Subcutaneous abdominal adipose tissue (tissue), 5 donors: Measurements from ENCODE around the gene CPZ.
"Not testable (repeated sequence)": the region's sequence is repeated elsewhere in the genome, so short reads cannot be mapped to it uniquely, and the experiment has no call there.

Experiments used
- H3K27ac ChIP-seq: one replicate; pipeline ENCODE4 v1.7.0; 2013; ENCODE audit warnings: low read depth, mild to moderate bottlenecking, inconsistent platforms, low read length, moderate library complexity
- H3K27me3 ChIP-seq, 5 donors: one replicate each; pipeline ENCODE4 v1.7.0; 2013; ENCODE audit warnings: low read length in 5 of 5, inconsistent platforms in 1 of 5; ENCODE audit not compliant: control insufficient read depth in 5 of 5, insufficient read depth in 4 of 5
- H3K36me3 ChIP-seq, 5 donors: one replicate each; pipeline ENCODE4 v1.7.0; 2013; ENCODE audit warnings: low read length in 5 of 5; ENCODE audit not compliant: control insufficient read depth in 5 of 5, insufficient read depth in 5 of 5
- H3K4me1 ChIP-seq, 5 donors: one replicate each; pipeline ENCODE4 v1.7.0; 2013; ENCODE audit warnings: low read length in 5 of 5, mild to moderate bottlenecking in 3 of 5, moderate library complexity in 1 of 5; ENCODE audit not compliant: control insufficient read depth in 5 of 5, insufficient read depth in 5 of 5
- H3K4me3 ChIP-seq, 5 donors: one replicate each; pipeline ENCODE4 v1.7.0; 2013; ENCODE audit warnings: low read length in 5 of 5, low read depth in 1 of 5
- H3K9ac ChIP-seq, 5 donors: one replicate each; pipeline ENCODE4 v1.7.0; 2013; ENCODE audit warnings: low read length in 5 of 5, mild to moderate bottlenecking in 4 of 5, moderate library complexity in 3 of 5
- H3K9me3 ChIP-seq, 5 donors: one replicate each; pipeline ENCODE4 v1.7.0; 2013; ENCODE audit warnings: low read length in 5 of 5; ENCODE audit not compliant: control insufficient read depth in 5 of 5
- donor health status: healthy.
- donor health status: healthy.
- donor health status: healthy.
- donor health status: healthy.
- donor health status: healthy.

CPZ gene

DNA sequence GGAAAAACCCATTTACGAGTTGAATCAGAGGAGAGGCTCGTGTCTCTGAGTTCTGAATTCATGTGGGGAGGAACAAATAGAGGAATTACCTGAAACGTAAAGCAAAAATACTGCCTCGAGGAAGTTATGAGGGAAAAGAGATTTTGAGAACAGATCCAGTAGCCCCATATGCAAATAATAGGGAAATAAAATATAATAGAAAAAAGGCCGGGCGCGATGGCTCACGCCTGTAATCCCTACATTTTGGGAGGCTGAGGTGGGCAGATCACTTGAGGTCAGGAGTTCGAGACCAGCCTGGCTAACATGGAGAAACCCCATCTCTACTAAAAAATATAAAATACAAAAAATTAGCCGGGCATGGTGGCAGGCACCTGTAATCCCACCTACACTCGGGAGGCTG is 42.2 kb downstream of the CPZ start:
- not testable (repeated sequence) for H3K4me3 ChIP-seq, H3K9ac ChIP-seq, H3K27ac ChIP-seq, H3K36me3 ChIP-seq, H3K27me3 ChIP-seq, H3K4me1 ChIP-seq, H3K9me3 ChIP-seq

DNA sequence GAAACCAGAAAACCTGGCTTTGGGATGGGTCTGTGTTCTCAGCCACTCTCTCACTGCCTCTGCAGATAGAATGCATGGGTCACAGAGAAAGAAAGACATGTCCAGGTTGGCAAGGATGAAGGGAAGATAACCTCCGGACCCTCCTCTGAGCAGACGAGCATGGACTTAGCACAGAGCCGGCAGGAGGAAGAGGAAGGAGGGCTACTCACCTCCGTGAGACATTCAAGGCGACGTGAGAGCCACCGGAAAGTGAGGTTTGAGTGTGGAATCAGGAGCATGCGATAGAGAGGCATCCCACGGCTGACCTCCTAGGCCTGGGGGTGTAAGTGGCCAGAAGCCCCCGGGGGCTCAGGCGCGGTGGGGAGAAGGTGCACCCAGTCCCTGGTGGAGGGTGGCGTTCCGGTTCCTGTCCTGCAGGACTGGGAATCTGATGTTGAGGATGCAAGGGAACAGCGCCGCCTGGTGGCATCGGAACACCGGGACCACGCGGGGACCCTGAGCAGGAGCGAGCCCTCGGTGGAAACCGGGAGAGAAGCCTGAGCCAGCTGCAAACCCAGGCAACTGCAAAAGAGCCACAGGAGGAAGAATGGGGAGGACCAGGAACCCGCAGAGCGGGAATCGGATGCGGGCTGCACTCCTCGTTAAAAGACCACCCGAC is 43.5 kb downstream of the CPZ start:
- H3K27ac ChIP-seq, H3K9ac ChIP-seq, H3K36me3 ChIP-seq, H3K4me3 ChIP-seq, H3K9me3 ChIP-seq, H3K4me1 ChIP-seq: not testable (repeated sequence)
- peaks cover 0 to 11% (median 5%) of the 10 kb centered on the region in 5 donors for H3K27me3 ChIP-seq

DNA sequence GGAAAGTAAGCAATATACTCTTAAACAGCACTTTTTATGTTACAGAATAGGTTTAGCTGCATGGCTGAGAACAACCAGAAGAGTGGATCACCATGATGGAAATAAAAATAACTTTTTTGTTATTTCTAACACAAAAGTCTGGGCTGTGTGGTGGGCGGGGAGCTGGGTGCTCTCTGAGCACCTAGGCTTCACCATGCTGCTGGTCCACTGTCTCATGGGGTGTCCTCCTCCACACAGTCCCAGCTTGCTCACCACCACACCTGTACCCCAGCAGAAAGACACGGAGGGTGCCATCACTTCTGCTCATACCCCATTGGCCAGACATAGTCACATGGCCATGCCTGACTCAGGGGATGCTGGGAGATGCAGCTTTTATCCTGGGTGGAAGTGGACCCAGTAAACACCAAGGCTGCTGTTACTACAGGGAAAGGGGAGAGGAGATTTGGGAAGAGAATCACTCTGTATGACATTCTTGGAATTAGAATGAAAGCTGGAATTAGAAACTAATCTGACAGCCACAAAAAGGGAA is 45.0 kb downstream of the CPZ start:
- Histone ChIP-seq H3K27me3 (peaks cover 0 to 11% (median 7%) of the 10 kb centered on the region in 5 donors), H3K9ac (no peak overlapping the region), H3K4me3 (no peak overlapping the region), H3K4me1 (no peaks in the 10 kb centered on the region), H3K9me3 (no peaks in the 10 kb centered on the region), H3K36me3 (no peaks in the 10 kb centered on the region), H3K27ac (no peak overlapping the region)

DNA sequence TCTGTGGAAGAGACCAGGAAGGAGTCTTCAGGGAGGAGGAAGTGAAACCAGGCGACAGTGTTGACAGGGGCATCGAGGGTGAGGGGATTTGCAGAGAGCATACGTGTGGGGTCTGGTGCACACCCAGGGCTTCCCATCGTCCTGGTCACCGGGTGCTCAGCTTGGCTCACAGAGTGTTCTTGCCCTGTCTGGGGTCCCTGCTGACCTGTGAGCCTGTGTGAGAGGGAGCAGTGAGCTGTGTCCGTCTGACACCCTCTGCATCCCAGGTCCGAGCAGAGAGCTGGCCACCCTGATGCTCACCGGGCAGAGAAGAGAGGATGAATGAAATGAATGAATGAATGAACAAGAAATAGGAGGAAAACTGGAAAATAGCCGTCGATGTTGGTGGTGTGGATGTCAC is 46.5 kb downstream of the CPZ start:
- H3K27me3 ChIP-seq = peaks cover 3 to 11% (median 9%) of the 10 kb centered on the region in 5 donors
- no peaks in the 10 kb centered on the region for H3K36me3 ChIP-seq
- H3K9ac ChIP-seq = no peak overlapping the region
- H3K4me3 ChIP-seq = no peak overlapping the region
- H3K9me3 ChIP-seq = no peaks in the 10 kb centered on the region
- H3K4me1 ChIP-seq = no peaks in the 10 kb centered on the region
- H3K27ac ChIP-seq = no peak overlapping the region

DNA sequence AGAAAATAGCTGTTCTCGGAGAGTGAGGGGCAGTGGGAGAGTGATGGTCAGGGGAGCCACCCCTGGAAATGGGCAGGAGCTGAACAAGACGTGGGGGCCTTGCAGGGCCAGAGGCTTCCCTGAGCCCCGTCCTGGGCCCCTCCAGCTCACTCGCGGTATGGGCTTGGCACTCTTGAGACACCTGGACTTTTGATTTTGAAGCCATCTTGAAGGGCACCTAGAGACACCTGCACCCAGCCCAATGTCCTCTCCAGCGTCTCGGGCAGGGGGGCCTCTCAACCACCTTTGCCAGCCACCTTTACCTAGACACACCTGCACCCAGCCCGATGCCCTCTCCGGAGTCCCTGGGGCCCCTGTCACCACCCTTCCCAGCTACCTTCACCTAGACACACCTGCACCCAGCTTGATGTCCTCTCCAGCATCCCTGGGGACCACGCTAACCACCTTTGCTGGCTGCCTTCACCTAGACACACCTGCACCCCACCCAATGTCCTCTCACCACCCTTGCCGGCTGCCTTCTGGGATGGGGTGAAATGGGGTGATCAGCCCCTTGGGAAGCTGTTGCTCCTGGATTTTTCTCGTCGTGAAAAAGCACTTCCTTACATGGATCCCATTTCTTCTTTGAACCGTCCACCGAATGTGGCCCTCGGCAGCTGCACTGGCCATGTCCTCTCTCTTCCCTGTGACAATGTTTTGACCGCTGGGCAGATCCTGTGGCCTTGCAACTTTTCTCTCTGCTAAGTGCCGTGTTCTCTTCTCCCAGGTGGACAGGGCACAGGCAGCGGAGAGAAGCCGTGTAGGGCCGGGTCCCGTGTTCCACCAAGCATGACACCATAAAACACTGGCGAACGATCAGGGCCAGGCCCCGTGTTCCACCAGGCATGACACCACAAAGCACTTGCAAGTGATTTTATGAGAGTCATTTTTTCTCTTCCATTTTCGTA is 47.5 kb downstream of the CPZ start:
- Histone ChIP-seq H3K9ac (no peak overlapping the region), H3K27me3 (peaks cover 3 to 11% (median 9%) of the 10 kb centered on the region in 5 donors), H3K4me3 (no peak overlapping the region), H3K36me3 (no peaks in the 10 kb centered on the region), H3K9me3 (no peaks in the 10 kb centered on the region), H3K27ac (no peak overlapping the region), H3K4me1 (no peaks in the 10 kb centered on the region)

DNA sequence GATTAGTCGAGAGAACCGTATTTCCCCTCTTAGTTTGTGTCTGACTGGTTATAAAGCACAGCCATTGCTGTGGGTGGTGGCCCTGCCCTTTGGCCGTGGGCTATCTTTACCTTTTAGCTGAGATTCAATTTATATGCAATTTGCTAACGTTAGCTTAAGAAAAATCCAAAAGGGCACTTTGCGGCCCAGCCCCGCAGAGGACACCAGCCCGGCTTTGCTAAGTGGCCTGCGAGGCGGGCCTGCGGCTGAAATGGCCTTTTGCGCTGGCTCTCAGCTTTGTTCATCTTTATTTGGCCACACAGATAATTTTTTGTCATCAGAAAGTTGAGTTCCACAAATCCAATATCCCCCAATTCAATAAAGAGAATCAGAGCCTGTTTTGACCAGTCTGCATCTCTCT is 48.3 kb downstream of the CPZ start:
- Histone ChIP-seq H3K4me1 (no peaks in the 10 kb centered on the region), H3K9ac (no peak overlapping the region), H3K4me3 (no peak overlapping the region), H3K27ac (no peak overlapping the region), H3K9me3 (no peaks in the 10 kb centered on the region), H3K27me3 (peaks cover 3 to 12% (median 9%) of the 10 kb centered on the region in 5 donors), H3K36me3 (no peaks in the 10 kb centered on the region)

DNA sequence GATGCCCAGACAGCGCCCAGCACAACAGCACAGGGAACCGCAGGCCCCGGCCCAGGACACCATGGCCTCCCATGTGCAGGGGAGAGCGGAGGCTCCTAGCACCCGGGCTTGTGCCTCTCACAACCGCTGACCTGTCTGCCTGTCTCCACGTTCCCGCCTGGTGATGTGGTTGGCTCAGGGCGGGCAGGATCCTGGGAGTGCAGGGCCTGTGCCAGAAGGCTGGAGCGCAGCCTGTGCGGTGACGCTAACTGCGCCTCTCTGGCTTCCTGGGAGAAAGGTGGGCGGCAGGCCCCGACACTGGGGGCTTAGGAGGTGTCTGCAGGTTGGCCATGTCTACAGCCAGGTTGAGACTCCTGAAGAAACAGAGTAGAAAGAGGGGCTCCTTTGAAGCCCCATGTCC is 48.7 kb downstream of the CPZ start:
- no peak overlapping the region for H3K9ac ChIP-seq
- no peaks in the 10 kb centered on the region for H3K4me1 ChIP-seq
- no peaks in the 10 kb centered on the region for H3K9me3 ChIP-seq
- H3K27me3 ChIP-seq = peaks cover 3 to 17% (median 9%) of the 10 kb centered on the region in 5 donors
- no peaks in the 10 kb centered on the region for H3K36me3 ChIP-seq
- H3K4me3 ChIP-seq = no peak overlapping the region
- no peak overlapping the region for H3K27ac ChIP-seq

DNA sequence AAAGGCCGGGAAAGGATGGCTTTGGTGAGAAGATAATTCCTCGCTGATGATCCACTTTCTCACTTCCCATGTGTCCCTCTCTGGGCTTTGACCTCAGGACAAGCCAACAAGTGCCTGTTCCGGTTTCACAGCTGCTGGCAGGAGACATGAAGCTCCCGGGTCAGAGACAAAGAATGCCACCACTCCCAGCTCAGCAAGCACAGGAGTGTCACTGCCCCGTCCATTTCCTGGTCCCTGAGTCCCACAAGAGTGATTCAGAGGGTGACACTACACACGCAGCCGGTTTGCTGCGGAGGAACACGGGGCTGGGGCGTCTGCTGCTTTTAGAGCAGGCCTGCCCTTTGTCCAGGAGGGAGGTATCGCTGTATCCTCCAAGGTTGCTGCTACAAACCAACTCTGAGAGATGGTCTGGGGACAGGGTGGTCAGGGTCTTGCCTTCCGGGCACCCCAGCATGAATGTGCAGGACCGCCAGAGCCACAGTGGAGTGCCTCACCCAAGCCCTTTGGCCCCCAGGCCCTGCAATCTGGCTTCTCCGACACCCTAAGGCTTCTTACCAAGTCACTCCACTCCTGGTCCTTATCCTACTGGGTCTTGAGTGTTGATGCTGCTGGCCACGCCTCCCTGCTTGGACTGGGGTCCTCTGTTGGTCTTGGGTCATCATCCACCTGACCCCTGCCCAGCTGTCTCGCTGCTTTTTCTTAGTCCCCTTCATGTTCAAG is 49.5 kb downstream of the CPZ start:
- Histone ChIP-seq H3K9ac (no peak overlapping the region), H3K4me1 (no peaks in the 10 kb centered on the region), H3K27ac (no peak overlapping the region)

DNA sequence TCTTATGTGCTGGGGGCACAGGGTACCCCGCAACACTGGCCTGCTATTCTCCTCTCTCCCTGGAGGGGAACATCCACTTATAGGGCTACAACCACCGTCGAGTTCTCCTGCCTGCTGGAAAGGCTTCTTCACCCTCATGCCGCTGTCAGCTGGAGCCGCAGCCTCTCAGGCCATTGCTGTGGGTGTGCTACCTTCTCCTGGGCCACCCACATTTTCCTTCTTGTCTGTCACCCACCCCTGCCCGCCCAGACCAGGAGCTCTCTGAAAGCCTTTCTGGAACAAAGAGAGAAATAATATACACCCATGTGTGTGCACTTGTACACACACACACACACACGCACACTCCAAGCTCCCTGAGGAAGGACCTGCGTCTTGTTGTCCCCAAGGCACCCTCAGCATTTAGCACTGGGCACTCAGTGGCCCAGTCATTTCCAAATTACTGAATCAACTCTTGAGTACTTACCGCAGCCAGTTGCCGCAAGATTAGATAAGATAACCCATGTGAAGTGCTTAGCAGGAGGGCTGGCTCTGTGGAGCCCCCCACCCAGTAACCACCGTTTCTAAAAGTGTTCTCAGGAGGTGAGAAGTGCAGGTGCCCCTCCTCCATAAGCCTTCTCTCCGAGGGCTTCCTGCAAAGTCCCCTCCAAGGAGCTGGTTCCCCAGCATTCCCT is 50.2 kb downstream of the CPZ start:
- no peak overlapping the region for H3K4me3 ChIP-seq
- H3K9ac ChIP-seq = no peak overlapping the region
- H3K36me3 ChIP-seq = no peaks in the 10 kb centered on the region

More for the DNA sequence above, 49.5 kb downstream of the CPZ start:
- peaks cover 3 to 22% (median 9%) of the 10 kb centered on the region in 5 donors for H3K27me3 ChIP-seq
- no peak overlapping the region for H3K4me3 ChIP-seq
- H3K9me3 ChIP-seq = no peaks in the 10 kb centered on the region
- no peaks in the 10 kb centered on the region for H3K36me3 ChIP-seq

More for the DNA sequence above, 50.2 kb downstream of the CPZ start:
- peaks cover 0 to 22% (median 4%) of the 10 kb centered on the region in 5 donors for H3K27me3 ChIP-seq
- no peak overlapping the region for H3K27ac ChIP-seq
- no peaks in the 10 kb centered on the region for H3K9me3 ChIP-seq
- no peaks in the 10 kb centered on the region for H3K4me1 ChIP-seq
